Neural progenitor cell (in vitro differentiated cells): ENCODE data around the gene RSPO1. TPM values are rescaled to one million over a fixed set of nuclear protein-coding genes. Genes with fewer than 3 reads are reported as not detected.

Source experiments
- DNase-seq: peaks from one replicate; pipeline ENCODE4 v3.0.0-alpha.2; 2016; ENCODE audit warnings: low spot score
- H2AFZ ChIP-seq: fragments of 200-600 bp; sonication (generic); replicated peaks from 2 replicates; pipeline ENCODE4 v1.6.1; 2016; ENCODE audit warnings: antibody characterized with exemption
- H3F3A ChIP-seq: fragments of 200-600 bp; sonication (generic); 2 replicates; pipeline ENCODE4 v1.6.1; 2016; ENCODE audit warnings: antibody characterized with exemption, low read depth
- H3K27ac ChIP-seq: fragments of 200-600 bp; sonication (generic); 2 replicates; pipeline ENCODE4 v1.5.1; 2016; ENCODE audit warnings: mild to moderate bottlenecking
- H3K27me3 ChIP-seq: fragments of 200-600 bp; sonication (generic); 2 replicates; pipeline ENCODE4 v1.6.1; 2016; ENCODE audit warnings: mild to moderate bottlenecking, moderate library complexity
- H3K36me3 ChIP-seq: fragments of 200-600 bp; sonication (generic); 2 replicates; pipeline ENCODE4 v1.5.1; 2016
- H3K4me1 ChIP-seq: fragments of 200-600 bp; sonication (generic); 2 replicates; pipeline ENCODE4 v1.6.1; 2016; ENCODE audit warnings: mixed run types
- H3K4me2 ChIP-seq: fragments of 200-600 bp; sonication (generic); 2 replicates; pipeline ENCODE4 v1.6.1; 2016
- H3K4me3 ChIP-seq: fragments of 200-600 bp; sonication (generic); 2 replicates; pipeline ENCODE4 v1.5.1; 2016
- H3K79me2 ChIP-seq: fragments of 200-600 bp; sonication (generic); 2 replicates; pipeline ENCODE4 v1.6.1; 2016; ENCODE audit warnings: low read depth
- H3K9ac ChIP-seq: fragments of 200-600 bp; sonication (generic); 2 replicates; pipeline ENCODE4 v1.6.1; 2016
- H3K9me3 ChIP-seq: fragments of 200-600 bp; sonication (generic); 2 replicates; pipeline ENCODE4 v1.5.1; 2016; ENCODE audit warnings: low read depth
- H4K20me1 ChIP-seq: fragments of 200-600 bp; sonication (generic); 2 replicates; pipeline ENCODE4 v1.6.1; 2016; ENCODE audit warnings: low read depth
- H3K27ac Mint-ChIP-seq: 3 replicates; pipeline ENCODE4 v1.8.0; 2021; ENCODE audit warnings: mixed read lengths
- H3K27me3 Mint-ChIP-seq: 2 replicates; pipeline ENCODE4 v1.8.0; 2022; ENCODE audit warnings: low read depth, mild to moderate bottlenecking, inconsistent platforms, moderate library complexity, mixed read lengths; ENCODE audit not compliant: insufficient read depth
- H3K36me3 Mint-ChIP-seq: 3 replicates; pipeline ENCODE4 v1.8.0; 2021; ENCODE audit warnings: mixed read lengths
- H3K4me1 Mint-ChIP-seq: 3 replicates; pipeline ENCODE4 v1.8.0; 2021; ENCODE audit warnings: mixed read lengths
- H3K4me3 Mint-ChIP-seq: 3 replicates; pipeline ENCODE4 v1.8.0; 2021; ENCODE audit warnings: mild to moderate bottlenecking, moderate library complexity, mixed read lengths
- H3K9me3 Mint-ChIP-seq: 3 replicates; pipeline ENCODE4 v1.8.0; 2020; ENCODE audit warnings: mixed read lengths
- EZH2 ChIP-seq: fragments of 200-600 bp; sonication (generic); IDR thresholded peaks from 2 replicates; pipeline ENCODE4 v1.6.1; 2017; ENCODE audit warnings: antibody characterized with exemption, mild to moderate bottlenecking, moderate library complexity
- EZH2phosphoT487 ChIP-seq: fragments of 200-600 bp; sonication (generic); IDR thresholded peaks from 2 replicates; pipeline ENCODE4 v1.6.1; 2017; ENCODE audit warnings: antibody characterized with exemption
- total RNA-seq: library from RNA; depleted of rRNA; stranded (reverse); fragments of >200 nt; gene quantifications from 2 replicates; pipeline ENCODE4 v1.2.3, GENCODE V29; 2015; ENCODE audit warnings: low replicate concordance
- TF ChIP-seq, protein P1 (sequence below): fragments of 200-600 bp; sonication (generic); IDR thresholded peaks from 2 replicates; pipeline ENCODE4 v1.5.1; 2017; ENCODE audit warnings: antibody characterized with exemption, mild to moderate bottlenecking

Gene RSPO1
- total RNA-seq, 1 donor from 2014 or later: 0.67 TPM

- Histone ChIP-seq H3K9me3 (no peaks in the 10 kb centered on the region), H3K36me3 (no peaks in the 10 kb centered on the region), H3K27me3 (peaks cover 99% of the 10 kb centered on the region), H2AFZ (no peak overlapping the region), H4K20me1 (no peaks in the 10 kb centered on the region), H3K79me2 (no peaks in the 10 kb centered on the region), H3K4me1 (peaks cover 2% of the 10 kb centered on the region), H3K27ac (no peak overlapping the region), H3K9ac (no peak overlapping the region), H3K4me3 (no peak overlapping the region), H3F3A (no peaks in the 10 kb centered on the region), H3K4me2 (no peak overlapping the region)
- Mint-ChIP-seq H3K27ac (no peak overlapping the region), H3K4me1 (peaks cover 14% of the 10 kb centered on the region), H3K27me3 (peaks cover 7% of the 10 kb centered on the region), H3K4me3 (no peak overlapping the region), H3K36me3 (peaks cover 25% of the 10 kb centered on the region), H3K9me3 (no peaks in the 10 kb centered on the region)
- TF ChIP-seq EZH2phosphoT487: no peak
- TF ChIP-seq, protein P1, sequence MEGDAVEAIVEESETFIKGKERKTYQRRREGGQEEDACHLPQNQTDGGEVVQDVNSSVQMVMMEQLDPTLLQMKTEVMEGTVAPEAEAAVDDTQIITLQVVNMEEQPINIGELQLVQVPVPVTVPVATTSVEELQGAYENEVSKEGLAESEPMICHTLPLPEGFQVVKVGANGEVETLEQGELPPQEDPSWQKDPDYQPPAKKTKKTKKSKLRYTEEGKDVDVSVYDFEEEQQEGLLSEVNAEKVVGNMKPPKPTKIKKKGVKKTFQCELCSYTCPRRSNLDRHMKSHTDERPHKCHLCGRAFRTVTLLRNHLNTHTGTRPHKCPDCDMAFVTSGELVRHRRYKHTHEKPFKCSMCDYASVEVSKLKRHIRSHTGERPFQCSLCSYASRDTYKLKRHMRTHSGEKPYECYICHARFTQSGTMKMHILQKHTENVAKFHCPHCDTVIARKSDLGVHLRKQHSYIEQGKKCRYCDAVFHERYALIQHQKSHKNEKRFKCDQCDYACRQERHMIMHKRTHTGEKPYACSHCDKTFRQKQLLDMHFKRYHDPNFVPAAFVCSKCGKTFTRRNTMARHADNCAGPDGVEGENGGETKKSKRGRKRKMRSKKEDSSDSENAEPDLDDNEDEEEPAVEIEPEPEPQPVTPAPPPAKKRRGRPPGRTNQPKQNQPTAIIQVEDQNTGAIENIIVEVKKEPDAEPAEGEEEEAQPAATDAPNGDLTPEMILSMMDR: no peak
- TF ChIP-seq EZH2: no peak
- no peak for DNase-seq
These were observed 13.3 kb downstream of the RSPO1 start for GRCh38 chr1:37621326-37621870.

DNA sequence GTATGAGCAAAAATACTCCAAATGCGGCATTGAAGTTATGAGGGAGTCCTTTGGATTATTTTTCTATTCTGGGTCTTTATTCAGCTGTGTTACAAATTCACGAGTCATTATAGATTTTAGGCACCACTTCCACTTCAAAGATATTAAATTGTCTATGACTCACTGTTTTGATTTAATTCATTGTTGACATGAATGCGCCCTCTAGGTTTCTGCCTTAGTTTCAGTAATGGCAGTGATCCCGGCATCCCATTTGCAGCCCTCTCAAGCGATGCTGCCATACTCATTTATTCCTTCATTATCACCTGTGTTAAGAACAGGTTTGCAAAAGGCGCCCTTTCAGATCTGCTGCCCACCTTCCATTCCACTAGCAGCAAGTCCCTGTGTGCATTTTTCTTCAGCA is 14.0 kb downstream of the RSPO1 start:
- H4K20me1 ChIP-seq: no peaks in the 10 kb centered on the region
- Mint-ChIP-seq H3K27ac (no peak overlapping the region), H3K9me3 (no peaks in the 10 kb centered on the region)

GRCh38 chr1:37616330-37616729 is 18.4 kb downstream of the RSPO1 start:
- peaks cover 98% of the 10 kb centered on the region for H3K27me3 ChIP-seq
- no peaks in the 10 kb centered on the region for H3F3A ChIP-seq
- Mint-ChIP-seq H3K9me3 (no peaks in the 10 kb centered on the region), H3K27me3 (peaks cover 19% of the 10 kb centered on the region), H3K27ac (no peak overlapping the region), H3K36me3 (peaks cover 25% of the 10 kb centered on the region), H3K4me1 (no peaks in the 10 kb centered on the region), H3K4me3 (no peak overlapping the region)
- no peaks in the 10 kb centered on the region for H3K36me3 ChIP-seq
- no peak overlapping the region for H3K4me2 ChIP-seq
- no peak overlapping the region for H3K4me3 ChIP-seq
- H3K9me3 ChIP-seq: no peaks in the 10 kb centered on the region
- no peak overlapping the region for H3K9ac ChIP-seq
- no peak overlapping the region for H3K27ac ChIP-seq
- H2AFZ ChIP-seq: no peak overlapping the region
- no peaks in the 10 kb centered on the region for H3K79me2 ChIP-seq
- DNase-seq: no peak
- no peaks in the 10 kb centered on the region for H3K4me1 ChIP-seq
- TF ChIP-seq EZH2: no peak
- no peak for TF ChIP-seq EZH2phosphoT487
- TF ChIP-seq, protein P1: no peak
- H4K20me1 ChIP-seq: no peaks in the 10 kb centered on the region

More for the DNA sequence above, 14.0 kb downstream of the RSPO1 start:
- no peaks in the 10 kb centered on the region for H3K9me3 ChIP-seq
- H3F3A ChIP-seq: no peaks in the 10 kb centered on the region
- H3K79me2 ChIP-seq: no peaks in the 10 kb centered on the region
- no peaks in the 10 kb centered on the region for H3K36me3 ChIP-seq
- no peak for TF ChIP-seq EZH2
- TF ChIP-seq EZH2phosphoT487: no peak
- TF ChIP-seq, protein P1: no peak
- H3K27me3 ChIP-seq: peaks cover 99% of the 10 kb centered on the region
- H3K4me1 ChIP-seq: no peaks in the 10 kb centered on the region
- DNase-seq: no peak
- no peak overlapping the region for H3K4me3 ChIP-seq
- H3K27ac ChIP-seq: no peak overlapping the region
- no peak overlapping the region for H3K9ac ChIP-seq
- H3K4me2 ChIP-seq: no peak overlapping the region
- no peak overlapping the region for H2AFZ ChIP-seq
- Mint-ChIP-seq H3K4me1 (peaks cover 9% of the 10 kb centered on the region), H3K27me3 (peaks cover 12% of the 10 kb centered on the region), H3K36me3 (peaks cover 25% of the 10 kb centered on the region), H3K4me3 (no peak overlapping the region)
